HepG2 (cell line): ENCODE data around the gene VCAN. TPM values are rescaled to one million over a fixed set of nuclear protein-coding genes. Genes with fewer than 3 reads are reported as not detected.

Source experiments
- ATAC-seq: fragments of 200-7000 bp; cut with Tn5 transposase; 3 replicates; pipeline ENCODE4 v1.9.1; 2020; ENCODE audit warnings: mild to moderate bottlenecking, moderate library complexity
- BruUV-seq: library from RNA; stranded (reverse); fragments of 400-500 nt; replicated peaks from 2 replicates; lab custom pipeline; 2021; lab: Mats Ljungman, UMichigan
- CTCF ChIA-PET: fragments of 300-600 bp; formaldehyde crosslinking; extraction: SDS; loops from one replicate; lab custom pipeline; 2021; ENCODE audit warnings: low total read pairs, inconsistent platforms, low intra/inter-chr PET ratio; lab: Yijun Ruan, JAX
- POLR2A ChIA-PET: fragments of 350-600 bp; sonication (Branson Sonifier 250); formaldehyde crosslinking; loops from one replicate; lab custom pipeline; 2020; ENCODE audit warnings: antibody characterized with exemption, inconsistent platforms; lab: Yijun Ruan, JAX
- DNase-seq: peaks from one replicate; pipeline ENCODE4 v3.0.0-alpha.2; 2015; ENCODE audit warnings: low spot score
- FAIRE-seq: peaks from 3 replicates; lab custom pipeline; 2011; peaks lifted over from hg19 to GRCh38; lab: Jason Lieb, UNC
- H2AFZ ChIP-seq: one replicate; pipeline ENCODE4 v1.6.1; 2011; ENCODE audit warnings: low read length, inconsistent platforms
- H3K27ac ChIP-seq: fragments of 300-600 bp; 3 replicates; pipeline ENCODE4 v1.8.0; 2011; ENCODE audit warnings: mixed run types, mild to moderate bottlenecking, mixed read lengths, low read length, inconsistent platforms; ENCODE audit not compliant: insufficient read depth; ENCODE audit errors: extremely low read length
- H3K27me3 ChIP-seq, 2 experiments: fragments of 200-600 bp in 1 of 2; 2 replicates in 1 of 2; 3 replicates in 1 of 2; pipeline versions ENCODE4 v1.6.0 to v1.8.0; 2011; ENCODE audit warnings: low read length in 2 of 2, mild to moderate bottlenecking in 2 of 2, moderate library complexity in 2 of 2, inconsistent platforms in 1 of 2; ENCODE audit not compliant: insufficient read depth in 2 of 2, control insufficient read depth in 1 of 2
- H3K36me3 ChIP-seq, 2 experiments: fragments of 200-600 bp in 1 of 2; replicated peaks in 1 of 2; 2 replicates in 1 of 2; 3 replicates in 1 of 2; pipeline versions ENCODE4 v1.5.1 to v1.8.0; 2011; ENCODE audit warnings: low read length in 2 of 2, inconsistent platforms in 1 of 2; ENCODE audit not compliant: insufficient read depth in 2 of 2, control insufficient read depth in 1 of 2
- H3K4me1 ChIP-seq: 2 replicates; pipeline ENCODE4 v1.5.1; 2012; ENCODE audit warnings: low read length, inconsistent platforms; ENCODE audit not compliant: insufficient read depth
- H3K4me2 ChIP-seq: 2 replicates; pipeline ENCODE4 v1.6.0; 2011; ENCODE audit warnings: low read depth, low read length, inconsistent platforms
- H3K4me3 ChIP-seq, 3 experiments: fragments of 200-600 bp in 1 of 3; sonication (generic), shearing (Covaris generic) in 1 of 3; replicated peaks in 1 of 3; 2 replicates each; pipeline ENCODE4 v1.5.1; 2011 to 2016; ENCODE audit warnings: low read length in 3 of 3, inconsistent platforms in 2 of 3, low read depth in 2 of 3, mild to moderate bottlenecking in 2 of 3, control low read depth in 1 of 3, mixed read lengths in 1 of 3; ENCODE audit not compliant: insufficient read depth in 1 of 3
- H3K79me2 ChIP-seq: one replicate; pipeline ENCODE4 v1.6.1; 2011; ENCODE audit warnings: low read length, inconsistent platforms; ENCODE audit not compliant: insufficient read depth
- H3K9ac ChIP-seq: 2 replicates; pipeline ENCODE4 v1.6.0; 2011; ENCODE audit warnings: mild to moderate bottlenecking, low read depth, low read length, inconsistent platforms; ENCODE audit not compliant: insufficient read depth
- H3K9me3 ChIP-seq: 2 replicates; pipeline ENCODE4 v1.5.1; 2012; ENCODE audit warnings: mild to moderate bottlenecking, low read length
- H4K20me1 ChIP-seq: 2 replicates; pipeline ENCODE4 v1.6.0; 2011; ENCODE audit warnings: inconsistent platforms, mild to moderate bottlenecking, low read length, moderate library complexity; ENCODE audit not compliant: insufficient read depth
- E2F5 ChIP-seq: sonication (generic); formaldehyde crosslinking; conservative IDR thresholded peaks from 2 replicates; pipeline ENCODE4 v1.4.0; 2020; ENCODE audit warnings: missing genetic modification reagents
- REST ChIP-seq, 2 experiments: IDR thresholded peaks; 2 replicates each; pipeline ENCODE4 v1.6.1; 2011 to 2012; ENCODE audit warnings: low read length in 2 of 2, borderline replicate concordance in 1 of 2, low read depth in 1 of 2, mild to moderate bottlenecking in 1 of 2, moderate library complexity in 1 of 2
- SOX13 ChIP-seq, 3 experiments: fragments of 450-650 bp in 1 of 3; sonication (generic) in 1 of 3; formaldehyde crosslinking in 1 of 3; IDR thresholded peaks in 2 of 3; conservative IDR thresholded peaks in 1 of 3; 2 replicates each; pipeline versions ENCODE4 v1.5.0 to v1.6.1; 2016 to 2020; ENCODE audit warnings: antibody characterized with exemption in 1 of 3, mild to moderate bottlenecking in 1 of 3, missing compliant biosample characterization in 1 of 3, missing genetic modification reagents in 1 of 3, moderate library complexity in 1 of 3
- ZNF460 ChIP-seq: sonication (generic); formaldehyde crosslinking; IDR thresholded peaks from 2 replicates; pipeline ENCODE4 v1.5.1; 2020; ENCODE audit warnings: missing genetic modification reagents, mild to moderate bottlenecking, borderline replicate concordance
- WGBS: methylation state at CpG from one replicate; pipeline ENCODE4 v1.1.6; 2017; ENCODE audit warnings: low lambda C conversion rate; 5-methylcytosine and 5-hydroxymethylcytosine counted together
- in situ Hi-C: cut with HindIII; loops from 2 replicates; pipeline ENCODE4 v1.10.0; 2017; ENCODE audit warnings: low pct_unique_long_range_greater_than_20kb; ENCODE audit not compliant: extremely low pct_ligation_motif_present
- intact Hi-C: fragments of 100-400 bp; cut with micrococcal nuclease; formaldehyde crosslinking; loops from one replicate; pipeline ENCODE4 v1.10.0; 2022; ENCODE audit not compliant: unreplicated experiment
- polyA plus RNA-seq, 8 experiments: library from polyadenylated mRNA; depleted of rRNA in 3 of 8; stranded (reverse) in 7 of 8; unstranded in 1 of 8; fragments of >200 nt; fragmentation: Illumina TruSeq in 4 of 8; extraction: Trizol in 4 of 8; gene quantifications; 2 replicates each; pipeline versions ENCODE4 v1.2.1 to v1.2.3, GENCODE V29; 2011 to 2016; ENCODE audit warnings: low read depth in 4 of 8, missing spikeins in 1 of 8, mixed read lengths in 1 of 8; ENCODE audit not compliant: insufficient read depth in 1 of 8
- total RNA-seq, 5 experiments: library from RNA; depleted of rRNA; stranded (reverse); fragments of >200 nt; fragmentation: Illumina TruSeq; extraction: Trizol; gene quantifications; 2 replicates each; pipeline ENCODE4 v1.2.3, GENCODE V29; 2016; ENCODE audit warnings: low read depth in 1 of 5
- TF ChIP-seq, protein P1 (sequence below): IDR thresholded peaks from 2 replicates; pipeline ENCODE4 v1.6.1; 2012; ENCODE audit warnings: low read depth, low read length, improper control_type of control experiment

VCAN gene
- total and polyA plus RNA-seq, 2 of the 13 experiments (the other 11 are each of a cell fraction or from before 2014, with no cell fraction given), result 1.2 to 3.5 TPM

GRCh38 chr5:83540105-83540504, 68.6 kb downstream of the VCAN start:
- no TSS peak for BruUV-seq
- TF ChIP-seq, protein P1, sequence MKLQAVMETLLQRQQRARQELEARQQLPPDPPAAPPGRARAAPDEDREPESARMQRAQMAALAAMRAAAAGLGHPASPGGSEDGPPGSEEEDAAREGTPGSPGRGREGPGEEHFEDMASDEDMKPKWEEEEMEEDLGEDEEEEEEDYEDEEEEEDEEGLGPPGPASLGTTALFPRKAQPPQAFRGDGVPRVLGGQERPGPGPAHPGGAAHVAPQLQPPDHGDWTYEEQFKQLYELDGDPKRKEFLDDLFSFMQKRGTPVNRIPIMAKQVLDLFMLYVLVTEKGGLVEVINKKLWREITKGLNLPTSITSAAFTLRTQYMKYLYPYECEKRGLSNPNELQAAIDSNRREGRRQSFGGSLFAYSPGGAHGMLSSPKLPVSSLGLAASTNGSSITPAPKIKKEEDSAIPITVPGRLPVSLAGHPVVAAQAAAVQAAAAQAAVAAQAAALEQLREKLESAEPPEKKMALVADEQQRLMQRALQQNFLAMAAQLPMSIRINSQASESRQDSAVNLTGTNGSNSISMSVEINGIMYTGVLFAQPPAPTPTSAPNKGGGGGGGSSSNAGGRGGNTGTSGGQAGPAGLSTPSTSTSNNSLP, result no peak
- ChIA-PET CTCF (no interaction called here), POLR2A (no interaction called here)
- Histone ChIP-seq H3K9ac (no peak overlapping the region), H3K4me2 (no peak overlapping the region), H3K4me1 (no peaks in the 10 kb centered on the region), H3K27ac (no peak overlapping the region), H3K36me3 (no peaks in the 10 kb centered on the region), H2AFZ (no peak overlapping the region), H3K4me3 (no peak overlapping the region), H3K79me2 (no peaks in the 10 kb centered on the region), H3K27me3 (peaks cover 0 to 4% of the 10 kb centered on the region in 2 experiments; a peak in 2 of 5 replicates), H4K20me1 (no peaks in the 10 kb centered on the region), H3K9me3 (no peaks in the 10 kb centered on the region)
- in situ Hi-C loops, result no loop called here
- WGBS, result 30% methylated on average over 2 of the region's 2 CpGs
- DNase-seq, result no peak
- FAIRE-seq, result no peak
- no peak for ATAC-seq
- intact Hi-C loops, result no loop called here

- Histone ChIP-seq H3K79me2 (no peaks in the 10 kb centered on the region), H3K4me2 (no peak overlapping the region), H2AFZ (no peak overlapping the region), H3K36me3 (no peaks in the 10 kb centered on the region), H3K9ac (no peak overlapping the region), H3K27ac (no peak overlapping the region), H3K27me3 (peaks cover 0 to 4% of the 10 kb centered on the region in 2 experiments; a peak in 2 of 5 replicates), H3K4me1 (no peaks in the 10 kb centered on the region), H3K9me3 (no peaks in the 10 kb centered on the region), H4K20me1 (no peaks in the 10 kb centered on the region), H3K4me3 (no peak overlapping the region)
- POLR2A ChIA-PET, result no interaction called here
- in situ Hi-C loops (no loop called here), intact Hi-C loops (loop anchor here (1.0 kb wide), 1 partner anchor 35 kb away; no protein-coding TSS in a partner anchor)
- WGBS, result 19% methylated on average over 3 of the region's 3 CpGs
- DNase-seq (no peak), ATAC-seq (no peak), FAIRE-seq (no peak)
- no TSS peak for BruUV-seq
- CTCF ChIA-PET, result no interaction called here
- TF ChIP-seq ZNF460 (CRISPR knock-in tag), result no peak
- no peak for TF ChIP-seq E2F5 (CRISPR knock-in tag)
- no peak for TF ChIP-seq REST (IDR thresholded peaks at IDR 0.05; ENCODE audit: borderline replicate concordance in 1 of 2, low read depth in 1 of 2, low read length in 2 of 2)
- no peak for TF ChIP-seq SOX13 (IDR thresholded peaks at IDR 0.05)
- no peak for TF ChIP-seq SOX13 (CRISPR knock-in tag; conservative IDR thresholded peaks at IDR 0.05 in 1 of 2, IDR thresholded peaks at IDR 0.05 in 1 of 2)
These were observed 69.2 kb downstream of the VCAN start for GRCh38 chr5:83540783-83541182.
